Measurements from ENCODE around the gene PAAF1. TPM values are rescaled to one million over a fixed set of nuclear protein-coding genes. Genes with fewer than 3 reads are reported as not detected.

Gene PAAF1
- total and polyA plus RNA-seq, 2 experiments from 2014 or later: 13.6 to 18.1 TPM

DNA sequence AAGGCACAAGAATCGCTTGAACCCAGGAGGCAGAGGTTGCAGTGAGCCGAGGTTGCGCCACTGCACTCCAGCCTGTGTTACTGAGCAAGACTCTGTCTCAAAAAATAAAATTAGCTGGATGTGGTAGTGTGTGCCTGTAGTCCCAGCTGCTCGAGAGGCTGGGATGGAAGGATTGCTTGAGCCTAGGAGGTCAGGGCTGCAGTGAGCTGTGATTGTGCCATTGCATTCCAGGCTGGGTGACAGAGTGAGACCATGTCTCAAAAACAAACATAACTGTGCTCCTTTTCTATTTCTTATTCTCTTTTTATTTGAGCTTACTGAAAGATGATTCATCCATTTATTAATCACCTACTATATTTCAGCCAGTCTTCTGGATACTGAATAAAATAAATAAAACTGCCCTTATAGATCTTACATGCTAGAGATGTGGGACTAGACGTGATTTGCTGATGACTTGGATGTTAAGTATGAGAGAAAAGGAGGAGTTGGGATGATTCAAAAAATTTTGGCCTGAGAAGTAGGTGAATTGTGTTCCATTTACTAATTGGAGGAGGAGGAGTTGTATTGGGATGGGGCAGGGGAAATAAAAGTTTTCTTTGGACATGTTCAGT, 18.0 kb downstream of the PAAF1 start:
- H3K36me3 Mint-ChIP-seq (ENCODE audit: low read depth): peaks cover 33% of the 10 kb centered on the region
- no peak overlapping the region for H2AFZ ChIP-seq
- no peaks in the 10 kb centered on the region; the same call in 1 of the 2 replicates for H3K9me2 ChIP-seq (ENCODE audit: insufficient read depth)
- H4K20me1 ChIP-seq (replicated peaks; ENCODE audit: insufficient read depth): no peaks in the 10 kb centered on the region; the same call in 1 of the 2 replicates
- H3K4me2 ChIP-seq: no peak overlapping the region
- no peaks in the 10 kb centered on the region for H3K27me3 Mint-ChIP-seq (ENCODE audit: insufficient read depth, low read depth, poor library complexity)
- no peaks in the 10 kb centered on the region for H3K4me1 ChIP-seq (ENCODE audit: insufficient read depth)
- H3K9me3 Mint-ChIP-seq: peaks cover 4% of the 10 kb centered on the region; the same call in 2 of the 3 replicates
- peaks cover 3% of the 10 kb centered on the region; the same call in 1 of the 2 replicates for H3K36me3 ChIP-seq (ENCODE audit: insufficient read depth)
- no peak overlapping the region for H3K27ac ChIP-seq (ENCODE audit: low read depth)
- no peak for TF ChIP-seq POLR2AphosphoS5 (IDR thresholded peaks at IDR 0.05; ENCODE audit: low read depth)
- no peaks in the 10 kb centered on the region for H3K79me2 ChIP-seq (replicated peaks; ENCODE audit: insufficient read depth)
- H3K27ac Mint-ChIP-seq: no peak overlapping the region
- no peak overlapping the region for H3K4me3 Mint-ChIP-seq
- no peak for DNase-seq (ENCODE audit: low spot score)
- no peaks in the 10 kb centered on the region for H3F3A ChIP-seq (replicated peaks; ENCODE audit: low read depth)
- H3K27me3 ChIP-seq (ENCODE audit: insufficient read depth): no peaks in the 10 kb centered on the region
- ATAC-seq: no peak
- H3K4me3 ChIP-seq: no peak overlapping the region
- no peaks in the 10 kb centered on the region for H3K4me1 Mint-ChIP-seq

DNA sequence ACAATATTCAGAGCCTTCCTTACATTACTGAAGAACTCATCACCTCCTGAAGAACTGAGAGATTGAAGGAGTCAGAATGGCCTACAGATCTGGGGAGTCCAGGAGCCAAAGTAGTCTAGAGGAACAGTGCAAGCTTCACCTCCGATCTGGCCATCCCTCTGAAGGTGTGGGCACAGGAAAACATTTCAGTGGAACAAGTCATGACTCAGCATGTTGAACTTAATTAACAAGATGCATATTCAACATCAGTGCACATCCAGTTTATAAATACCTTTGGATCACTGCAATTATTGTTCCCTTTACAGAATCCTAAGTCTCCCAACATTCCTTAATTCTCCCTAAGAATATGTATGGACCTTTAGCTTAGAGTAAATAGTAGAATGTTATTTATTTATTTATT, 25.5 kb downstream of the PAAF1 start:
- no peaks in the 10 kb centered on the region for H4K20me1 ChIP-seq (replicated peaks; ENCODE audit: insufficient read depth)
- H3K4me2 ChIP-seq: no peak overlapping the region
- Mint-ChIP-seq H3K4me3 (no peak overlapping the region), H3K4me1 (no peaks in the 10 kb centered on the region), H3K36me3 (ENCODE audit: low read depth) (peaks cover 29% of the 10 kb centered on the region), H3K27me3 (ENCODE audit: insufficient read depth, low read depth, poor library complexity) (no peaks in the 10 kb centered on the region), H3K27ac (peak overlapping the region; percentile 81), H3K9me3 (peaks cover 3% of the 10 kb centered on the region; the same call in 1 of the 3 replicates)
- H3K79me2 ChIP-seq (replicated peaks; ENCODE audit: insufficient read depth): no peaks in the 10 kb centered on the region
- H3K4me1 ChIP-seq (ENCODE audit: insufficient read depth): no peaks in the 10 kb centered on the region
- H2AFZ ChIP-seq: no peak overlapping the region
- H3K9me2 ChIP-seq (ENCODE audit: insufficient read depth): no peaks in the 10 kb centered on the region; the same call in 1 of the 2 replicates
- H3F3A ChIP-seq (replicated peaks; ENCODE audit: low read depth): no peaks in the 10 kb centered on the region
- ATAC-seq (no peak), DNase-seq (ENCODE audit: low spot score) (no peak)
- no peak overlapping the region for H3K4me3 ChIP-seq
- H3K36me3 ChIP-seq (ENCODE audit: insufficient read depth): peaks cover 6% of the 10 kb centered on the region; the same call in 1 of the 2 replicates
- no peaks in the 10 kb centered on the region for H3K27me3 ChIP-seq (ENCODE audit: insufficient read depth)
- no peak overlapping the region for H3K27ac ChIP-seq (ENCODE audit: low read depth)
- TF ChIP-seq STAT1 (IDR thresholded peaks at IDR 0.05; ENCODE audit: unreplicated experiment) (no peak), POLR2AphosphoS5 (IDR thresholded peaks at IDR 0.05; ENCODE audit: low read depth) (no peak), EZH2phosphoT487 (IDR thresholded peaks at IDR 0.05; ENCODE audit: unreplicated experiment) (no peak), ZNF114 (CRISPR knock-in tag; IDR thresholded peaks at IDR 0.05) (no peak), ZNF331 (CRISPR knock-in tag; IDR thresholded peaks at IDR 0.05; ENCODE audit: low read depth) (no peak), JUNB (IDR thresholded peaks at IDR 0.05; ENCODE audit: unreplicated experiment) (no peak), NANOG (IDR thresholded peaks at IDR 0.05; ENCODE audit: borderline replicate concordance) (no peak)
- TF ChIP-seq, protein P1, sequence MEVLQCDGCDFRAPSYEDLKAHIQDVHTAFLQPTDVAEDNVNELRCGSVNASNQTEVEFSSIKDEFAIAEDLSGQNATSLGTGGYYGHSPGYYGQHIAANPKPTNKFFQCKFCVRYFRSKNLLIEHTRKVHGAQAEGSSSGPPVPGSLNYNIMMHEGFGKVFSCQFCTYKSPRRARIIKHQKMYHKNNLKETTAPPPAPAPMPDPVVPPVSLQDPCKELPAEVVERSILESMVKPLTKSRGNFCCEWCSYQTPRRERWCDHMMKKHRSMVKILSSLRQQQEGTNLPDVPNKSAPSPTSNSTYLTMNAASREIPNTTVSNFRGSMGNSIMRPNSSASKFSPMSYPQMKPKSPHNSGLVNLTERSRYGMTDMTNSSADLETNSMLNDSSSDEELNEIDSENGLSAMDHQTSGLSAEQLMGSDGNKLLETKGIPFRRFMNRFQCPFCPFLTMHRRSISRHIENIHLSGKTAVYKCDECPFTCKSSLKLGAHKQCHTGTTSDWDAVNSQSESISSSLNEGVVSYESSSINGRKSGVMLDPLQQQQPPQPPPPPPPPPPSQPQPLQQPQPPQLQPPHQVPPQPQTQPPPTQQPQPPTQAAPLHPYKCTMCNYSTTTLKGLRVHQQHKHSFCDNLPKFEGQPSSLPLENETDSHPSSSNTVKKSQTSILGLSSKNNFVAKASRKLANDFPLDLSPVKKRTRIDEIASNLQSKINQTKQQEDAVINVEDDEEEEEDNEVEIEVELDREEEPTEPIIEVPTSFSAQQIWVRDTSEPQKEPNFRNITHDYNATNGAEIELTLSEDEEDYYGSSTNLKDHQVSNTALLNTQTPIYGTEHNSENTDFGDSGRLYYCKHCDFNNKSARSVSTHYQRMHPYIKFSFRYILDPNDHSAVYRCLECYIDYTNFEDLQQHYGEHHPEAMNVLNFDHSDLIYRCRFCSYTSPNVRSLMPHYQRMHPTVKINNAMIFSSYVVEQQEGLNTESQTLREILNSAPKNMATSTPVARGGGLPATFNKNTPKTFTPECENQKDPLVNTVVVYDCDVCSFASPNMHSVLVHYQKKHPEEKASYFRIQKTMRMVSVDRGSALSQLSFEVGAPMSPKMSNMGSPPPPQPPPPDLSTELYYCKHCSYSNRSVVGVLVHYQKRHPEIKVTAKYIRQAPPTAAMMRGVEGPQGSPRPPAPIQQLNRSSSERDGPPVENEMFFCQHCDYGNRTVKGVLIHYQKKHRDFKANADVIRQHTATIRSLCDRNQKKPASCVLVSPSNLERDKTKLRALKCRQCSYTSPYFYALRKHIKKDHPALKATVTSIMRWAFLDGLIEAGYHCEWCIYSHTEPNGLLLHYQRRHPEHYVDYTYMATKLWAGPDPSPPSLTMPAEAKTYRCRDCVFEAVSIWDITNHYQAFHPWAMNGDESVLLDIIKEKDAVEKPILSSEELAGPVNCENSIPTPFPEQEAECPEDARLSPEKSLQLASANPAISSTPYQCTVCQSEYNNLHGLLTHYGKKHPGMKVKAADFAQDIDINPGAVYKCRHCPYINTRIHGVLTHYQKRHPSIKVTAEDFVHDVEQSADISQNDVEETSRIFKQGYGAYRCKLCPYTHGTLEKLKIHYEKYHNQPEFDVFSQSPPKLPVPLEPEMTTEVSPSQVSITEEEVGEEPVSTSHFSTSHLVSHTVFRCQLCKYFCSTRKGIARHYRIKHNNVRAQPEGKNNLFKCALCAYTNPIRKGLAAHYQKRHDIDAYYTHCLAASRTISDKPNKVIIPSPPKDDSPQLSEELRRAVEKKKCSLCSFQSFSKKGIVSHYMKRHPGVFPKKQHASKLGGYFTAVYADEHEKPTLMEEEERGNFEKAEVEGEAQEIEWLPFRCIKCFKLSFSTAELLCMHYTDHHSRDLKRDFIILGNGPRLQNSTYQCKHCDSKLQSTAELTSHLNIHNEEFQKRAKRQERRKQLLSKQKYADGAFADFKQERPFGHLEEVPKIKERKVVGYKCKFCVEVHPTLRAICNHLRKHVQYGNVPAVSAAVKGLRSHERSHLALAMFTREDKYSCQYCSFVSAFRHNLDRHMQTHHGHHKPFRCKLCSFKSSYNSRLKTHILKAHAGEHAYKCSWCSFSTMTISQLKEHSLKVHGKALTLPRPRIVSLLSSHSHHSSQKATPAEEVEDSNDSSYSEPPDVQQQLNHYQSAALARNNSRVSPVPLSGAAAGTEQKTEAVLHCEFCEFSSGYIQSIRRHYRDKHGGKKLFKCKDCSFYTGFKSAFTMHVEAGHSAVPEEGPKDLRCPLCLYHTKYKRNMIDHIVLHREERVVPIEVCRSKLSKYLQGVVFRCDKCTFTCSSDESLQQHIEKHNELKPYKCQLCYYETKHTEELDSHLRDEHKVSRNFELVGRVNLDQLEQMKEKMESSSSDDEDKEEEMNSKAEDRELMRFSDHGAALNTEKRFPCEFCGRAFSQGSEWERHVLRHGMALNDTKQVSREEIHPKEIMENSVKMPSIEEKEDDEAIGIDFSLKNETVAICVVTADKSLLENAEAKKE (CRISPR knock-in tag; IDR thresholded peaks at IDR 0.05): no peak
- TF ChIP-seq, protein P2, sequence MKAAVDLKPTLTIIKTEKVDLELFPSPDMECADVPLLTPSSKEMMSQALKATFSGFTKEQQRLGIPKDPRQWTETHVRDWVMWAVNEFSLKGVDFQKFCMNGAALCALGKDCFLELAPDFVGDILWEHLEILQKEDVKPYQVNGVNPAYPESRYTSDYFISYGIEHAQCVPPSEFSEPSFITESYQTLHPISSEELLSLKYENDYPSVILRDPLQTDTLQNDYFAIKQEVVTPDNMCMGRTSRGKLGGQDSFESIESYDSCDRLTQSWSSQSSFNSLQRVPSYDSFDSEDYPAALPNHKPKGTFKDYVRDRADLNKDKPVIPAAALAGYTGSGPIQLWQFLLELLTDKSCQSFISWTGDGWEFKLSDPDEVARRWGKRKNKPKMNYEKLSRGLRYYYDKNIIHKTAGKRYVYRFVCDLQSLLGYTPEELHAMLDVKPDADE (IDR thresholded peaks at IDR 0.05): no peak
- TF ChIP-seq, protein P3, sequence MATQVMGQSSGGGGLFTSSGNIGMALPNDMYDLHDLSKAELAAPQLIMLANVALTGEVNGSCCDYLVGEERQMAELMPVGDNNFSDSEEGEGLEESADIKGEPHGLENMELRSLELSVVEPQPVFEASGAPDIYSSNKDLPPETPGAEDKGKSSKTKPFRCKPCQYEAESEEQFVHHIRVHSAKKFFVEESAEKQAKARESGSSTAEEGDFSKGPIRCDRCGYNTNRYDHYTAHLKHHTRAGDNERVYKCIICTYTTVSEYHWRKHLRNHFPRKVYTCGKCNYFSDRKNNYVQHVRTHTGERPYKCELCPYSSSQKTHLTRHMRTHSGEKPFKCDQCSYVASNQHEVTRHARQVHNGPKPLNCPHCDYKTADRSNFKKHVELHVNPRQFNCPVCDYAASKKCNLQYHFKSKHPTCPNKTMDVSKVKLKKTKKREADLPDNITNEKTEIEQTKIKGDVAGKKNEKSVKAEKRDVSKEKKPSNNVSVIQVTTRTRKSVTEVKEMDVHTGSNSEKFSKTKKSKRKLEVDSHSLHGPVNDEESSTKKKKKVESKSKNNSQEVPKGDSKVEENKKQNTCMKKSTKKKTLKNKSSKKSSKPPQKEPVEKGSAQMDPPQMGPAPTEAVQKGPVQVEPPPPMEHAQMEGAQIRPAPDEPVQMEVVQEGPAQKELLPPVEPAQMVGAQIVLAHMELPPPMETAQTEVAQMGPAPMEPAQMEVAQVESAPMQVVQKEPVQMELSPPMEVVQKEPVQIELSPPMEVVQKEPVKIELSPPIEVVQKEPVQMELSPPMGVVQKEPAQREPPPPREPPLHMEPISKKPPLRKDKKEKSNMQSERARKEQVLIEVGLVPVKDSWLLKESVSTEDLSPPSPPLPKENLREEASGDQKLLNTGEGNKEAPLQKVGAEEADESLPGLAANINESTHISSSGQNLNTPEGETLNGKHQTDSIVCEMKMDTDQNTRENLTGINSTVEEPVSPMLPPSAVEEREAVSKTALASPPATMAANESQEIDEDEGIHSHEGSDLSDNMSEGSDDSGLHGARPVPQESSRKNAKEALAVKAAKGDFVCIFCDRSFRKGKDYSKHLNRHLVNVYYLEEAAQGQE (IDR thresholded peaks at IDR 0.05; ENCODE audit: unreplicated experiment): no peak
